GM18511 (cell line): ENCODE data around the gene MISP3.

Experiments
- ATAC-seq: cut with Tn5 transposase; IDR thresholded peaks from one replicate; pipeline ENCODE4 v1.9.1; 2021; ENCODE audit warnings: mild to moderate bottlenecking, moderate library complexity; ENCODE audit not compliant: unreplicated experiment

MISP3 gene

GRCh38 chr19:14101003-14101545, 28.5 kb downstream of the MISP3 start:
- ATAC-seq, result no peak

- ATAC-seq, result no peak
Measured at GRCh38 chr19:14102102-14102696, 29.6 kb downstream of the MISP3 start.

- no peak for ATAC-seq
Measured at GRCh38 chr19:14102756-14103155, 30.2 kb downstream of the MISP3 start.

- no peak for ATAC-seq
Measured at GRCh38 chr19:14103310-14103709, 30.7 kb downstream of the MISP3 start.

- ATAC-seq, result no peak
Measured at GRCh38 chr19:14105680-14106079, 33.1 kb downstream of the MISP3 start.

GRCh38 chr19:14106840-14107239, 34.3 kb downstream of the MISP3 start:
- no peak for ATAC-seq

GRCh38 chr19:14107581-14108461, 35.2 kb downstream of the MISP3 start:
- no peak for ATAC-seq

- ATAC-seq, result no peak
Measured at GRCh38 chr19:14110650-14111049, 38.1 kb downstream of the MISP3 start.

- no peak for ATAC-seq
Measured at GRCh38 chr19:14111486-14111885, 38.9 kb downstream of the MISP3 start.

- ATAC-seq, result no peak
Measured at GRCh38 chr19:14112051-14112808, 39.6 kb downstream of the MISP3 start.

- no peak for ATAC-seq
Measured at GRCh38 chr19:14112809-14113385, 40.3 kb downstream of the MISP3 start.

- ATAC-seq, result no peak
Measured at GRCh38 chr19:14113762-14114414, 41.3 kb downstream of the MISP3 start.

- no peak for ATAC-seq
Measured at GRCh38 chr19:14114439-14114838, 41.9 kb downstream of the MISP3 start.

- ATAC-seq, result no peak
Measured at GRCh38 chr19:14114854-14115253, 42.3 kb downstream of the MISP3 start.

GRCh38 chr19:14115756-14116155, 43.2 kb downstream of the MISP3 start:
- no peak for ATAC-seq

GRCh38 chr19:14116525-14116917, 43.9 kb downstream of the MISP3 start:
- no peak for ATAC-seq

- ATAC-seq, result peak; percentile 12
Measured at GRCh38 chr19:14116918-14117578, 44.5 kb downstream of the MISP3 start.

- peak; percentile 92 for ATAC-seq
Measured at GRCh38 chr19:14117668-14118164, 45.1 kb downstream of the MISP3 start, which contains the start of gene PRKACA. Gene PRKACA (minus strand): TSS chr19:14117762. CDS start chr19:14117547, 215 bp downstream.

- ATAC-seq, result no peak
Measured at GRCh38 chr19:14118165-14119051, 45.8 kb downstream of the MISP3 start.
